Stimulated activated CD4-positive, alpha-beta T cell treated with anti-CD3 and anti-CD28 coated beads, Interleukin-4, amount 100 ng/mL, for 24 hours (primary cell): ENCODE results near the gene SPATA24.
"Not testable (repeated sequence)": the region's sequence is repeated elsewhere in the genome, so short reads cannot be mapped to it uniquely, and the experiment has no call there.

Source experiments
- DNase-seq: peaks from one replicate; pipeline ENCODE4 v3.0.0-alpha.2; 2020

The SPATA24 gene

GRCh38 chr5:139415869-139416268 lies 12.0 kb upstream of the SPATA24 start:
- no peak for DNase-seq

- DNase-seq = no peak
Observed at GRCh38 chr5:139415221-139415861, 11.5 kb upstream of the SPATA24 start.

- DNase-seq = no peak
Observed at GRCh38 chr5:139414581-139415130, 10.8 kb upstream of the SPATA24 start.

- DNase-seq = peak; percentile 45
Observed at GRCh38 chr5:139413963-139414362, 10.1 kb upstream of the SPATA24 start.

GRCh38 chr5:139413153-139413552 lies 9.3 kb upstream of the SPATA24 start:
- no peak for DNase-seq

- DNase-seq = no peak
Observed at GRCh38 chr5:139410993-139411828, 7.3 kb upstream of the SPATA24 start.

GRCh38 chr5:139410121-139410992 lies 6.5 kb upstream of the SPATA24 start:
- no peak for DNase-seq

- not testable (repeated sequence) for DNase-seq
Observed at GRCh38 chr5:139409116-139409515, 5.2 kb upstream of the SPATA24 start.

GRCh38 chr5:139408191-139408590 lies 4.3 kb upstream of the SPATA24 start:
- no peak for DNase-seq

- DNase-seq = no peak
Observed at GRCh38 chr5:139407517-139407916, 3.6 kb upstream of the SPATA24 start.

GRCh38 chr5:139406963-139407362 lies 3.1 kb upstream of the SPATA24 start:
- no peak for DNase-seq

GRCh38 chr5:139404484-139404840 lies 573 bp upstream of the SPATA24 start:
- no peak for DNase-seq

GRCh38 chr5:139403418-139403786 lies 487 bp downstream of the SPATA24 start:
- DNase-seq = no peak

- DNase-seq = peak; percentile 32
Observed at GRCh38 chr5:139402561-139403158, 1.2 kb downstream of the SPATA24 start.

GRCh38 chr5:139401546-139401945 lies 2.3 kb downstream of the SPATA24 start:
- DNase-seq = no peak

GRCh38 chr5:139399501-139400121 lies 4.3 kb downstream of the SPATA24 start:
- DNase-seq = no peak

- no peak for DNase-seq
Observed at GRCh38 chr5:139397921-139398320, 6.0 kb downstream of the SPATA24 start.

- no peak for DNase-seq
Observed at GRCh38 chr5:139396691-139397090, 7.2 kb downstream of the SPATA24 start.

GRCh38 chr5:139395844-139396640 lies 7.8 kb downstream of the SPATA24 start:
- DNase-seq = no peak

GRCh38 chr5:139394654-139395566 lies 9.0 kb downstream of the SPATA24 start, which contains the start of gene PROB1:
Gene PROB1, minus strand, starts transcription at chr5:139395104. Its CDS starts 23 bp downstream, at chr5:139395081.
- DNase-seq = no peak
